Endothelial cell of umbilical vein (primary cell): ENCODE data around the gene ARHGAP10. TPM values are rescaled to one million over a fixed set of nuclear protein-coding genes. Genes with fewer than 3 reads are reported as not detected.

Experiments
- BruUV-seq: library from RNA; stranded (reverse); fragments of 400-500 nt; replicated peaks from 2 replicates; lab custom pipeline; 2021; lab: Mats Ljungman, UMichigan
- CTCF ChIA-PET: fragments of 300-600, 350-600 bp; sonication (Branson Sonifier 250); formaldehyde crosslinking; loops from one replicate; lab custom pipeline; 2021; ENCODE audit warnings: antibody characterized with exemption, inconsistent platforms; lab: Charles Lee
- POLR2A ChIA-PET: fragments of 300-600, 350-600 bp; sonication (Branson Sonifier 250); formaldehyde crosslinking; loops from one replicate; lab custom pipeline; 2021; ENCODE audit warnings: antibody characterized with exemption, inconsistent platforms; lab: Charles Lee
- DNase-seq: peaks from one replicate; pipeline ENCODE4 v3.0.0-alpha.2; 2011; ENCODE audit warnings: low read depth, low spot score
- FAIRE-seq: peaks from 2 replicates; lab custom pipeline; 2011; peaks lifted over from hg19 to GRCh38; lab: Jason Lieb, UNC
- H2AFZ ChIP-seq: 2 replicates; pipeline ENCODE4 v1.6.0; 2012; ENCODE audit warnings: low read depth, low read length, control low read depth, inconsistent platforms
- H3K27ac ChIP-seq: 2 replicates; pipeline ENCODE4 v1.5.1; 2011; ENCODE audit warnings: low read depth, mild to moderate bottlenecking, control low read depth, low read length, moderate library complexity; ENCODE audit not compliant: insufficient read depth
- H3K27me3 ChIP-seq, 2 experiments: 2 replicates each; pipeline versions ENCODE4 v1.6.0 to v1.6.1; 2011; ENCODE audit warnings: low read length in 2 of 2, mixed read lengths in 1 of 2; ENCODE audit not compliant: control insufficient read depth in 2 of 2, insufficient read depth in 2 of 2
- H3K36me3 ChIP-seq, 2 experiments: 2 replicates in 1 of 2; 3 replicates in 1 of 2; pipeline ENCODE4 v1.5.1; 2011; ENCODE audit warnings: low read length in 2 of 2, mild to moderate bottlenecking in 1 of 2, moderate library complexity in 1 of 2; ENCODE audit not compliant: control insufficient read depth in 2 of 2, insufficient read depth in 2 of 2; ENCODE audit errors: extremely low read depth in 1 of 2
- H3K4me1 ChIP-seq: 3 replicates; pipeline ENCODE4 v1.5.1; 2011; ENCODE audit warnings: mild to moderate bottlenecking, low read length; ENCODE audit not compliant: control insufficient read depth, insufficient read depth; ENCODE audit errors: extremely low read depth
- H3K4me2 ChIP-seq: 2 replicates; pipeline ENCODE4 v1.6.1; 2011; ENCODE audit warnings: low read length, control low read depth, mixed read lengths; ENCODE audit not compliant: insufficient read depth
- H3K4me3 ChIP-seq, 3 experiments: fragments of 200-600 bp in 1 of 3; sonication (generic), shearing (Covaris generic) in 1 of 3; replicated peaks in 1 of 3; 2 replicates each; pipeline ENCODE4 v1.5.1; 2011 to 2016; ENCODE audit warnings: control low read depth in 3 of 3, low read length in 3 of 3, mild to moderate bottlenecking in 2 of 3, inconsistent platforms in 1 of 3, low read depth in 1 of 3, moderate library complexity in 1 of 3; ENCODE audit not compliant: insufficient read depth in 1 of 3
- H3K79me2 ChIP-seq: 2 replicates; pipeline ENCODE4 v1.6.0; 2012; ENCODE audit warnings: low read length, inconsistent platforms; ENCODE audit not compliant: control insufficient read depth, insufficient read depth
- H3K9ac ChIP-seq: replicated peaks from 2 replicates; pipeline ENCODE3; 2011; ENCODE audit warnings: low read length, control low read depth; ENCODE audit not compliant: insufficient read depth; ENCODE audit errors: extremely low read depth
- H3K9me1 ChIP-seq: replicated peaks from 3 replicates; pipeline ENCODE4 v1.6.0; 2011; ENCODE audit warnings: mild to moderate bottlenecking, low read length; ENCODE audit not compliant: control insufficient read depth, insufficient read depth; ENCODE audit errors: extremely low read depth
- H3K9me3 ChIP-seq: replicated peaks from 2 replicates; pipeline ENCODE4 v1.5.1; 2012; ENCODE audit warnings: low read length, inconsistent platforms; ENCODE audit not compliant: control insufficient read depth, insufficient read depth
- H4K20me1 ChIP-seq: replicated peaks from 2 replicates; pipeline ENCODE3; 2011; ENCODE audit warnings: mild to moderate bottlenecking, low read length; ENCODE audit not compliant: control insufficient read depth, insufficient read depth; ENCODE audit errors: extremely low read depth
- EZH2 ChIP-seq: IDR thresholded peaks from 2 replicates; pipeline ENCODE4 v1.6.1; 2012; ENCODE audit warnings: borderline replicate concordance, low read depth, mild to moderate bottlenecking, moderate library complexity, low read length, inconsistent platforms; ENCODE audit not compliant: severe bottlenecking
- FOS ChIP-seq: IDR thresholded peaks from 2 replicates; pipeline ENCODE4 v1.6.1; 2011; ENCODE audit warnings: mild to moderate bottlenecking, low read length, moderate library complexity, borderline replicate concordance; ENCODE audit not compliant: insufficient read depth
- GATA2 ChIP-seq: IDR thresholded peaks from 2 replicates; pipeline ENCODE4 v1.7.0; 2011; ENCODE audit warnings: low read depth, mild to moderate bottlenecking, moderate library complexity, mixed read lengths, low read length; ENCODE audit not compliant: insufficient read length, insufficient read depth
- JUN ChIP-seq: IDR thresholded peaks from 2 replicates; pipeline ENCODE4 v1.6.1; 2011; ENCODE audit warnings: borderline replicate concordance, low read depth; ENCODE audit not compliant: insufficient read length, insufficient read depth
- MYC ChIP-seq: IDR thresholded peaks from one replicate; pipeline ENCODE4 v1.6.1; 2011; ENCODE audit warnings: mild to moderate bottlenecking, low read depth, low read length
- POLR2A ChIP-seq: IDR thresholded peaks from 2 replicates; pipeline ENCODE4 v1.6.1; 2012; ENCODE audit warnings: low read depth, mild to moderate bottlenecking, control low read depth, low read length
- POLR2AphosphoS5 ChIP-seq: IDR thresholded peaks from 2 replicates; pipeline ENCODE4 v1.6.1; 2012; ENCODE audit warnings: low read depth, mild to moderate bottlenecking, control low read depth, low read length, moderate library complexity; ENCODE audit not compliant: insufficient read depth
- dilution Hi-C: fragments of 300-500 bp; cut with MboI; formaldehyde crosslinking; loops from one replicate; pipeline ENCODE4 v1.15.0; 2019; ENCODE audit warnings: low sequenced_read_pairs; ENCODE audit not compliant: extremely low pct_ligation_motif_present
- intact Hi-C: fragments of 100-400 bp; cut with micrococcal nuclease; formaldehyde crosslinking; loops from one replicate; pipeline ENCODE4 v1.10.0; 2022
- polyA plus RNA-seq, 4 experiments: library from polyadenylated mRNA; depleted of rRNA in 3 of 4; stranded (reverse) in 3 of 4; unstranded in 1 of 4; fragments of >200 nt; gene quantifications; 2 replicates each; pipeline versions ENCODE4 v1.2.1 to v1.2.3, GENCODE V29; 2011 to 2012; ENCODE audit warnings: missing spikeins in 1 of 4
- total RNA-seq: library from RNA; stranded (reverse); gene quantifications from 2 replicates; pipeline ENCODE4 v1.2.3, GENCODE V29; 2021
- TF ChIP-seq, protein P1 (sequence below): IDR thresholded peaks from 2 replicates; pipeline ENCODE4 v1.6.1; 2011; ENCODE audit not compliant: insufficient read depth, insufficient read length
- TF ChIP-seq, protein P2 (sequence below), 2 donors: IDR thresholded peaks; 1 replicate in 1 of 2; 2 replicates in 1 of 2; pipeline ENCODE4 v1.5.1; 2011; ENCODE audit warnings: low read length in 2 of 2, mild to moderate bottlenecking in 2 of 2, moderate library complexity in 2 of 2, control low read depth in 1 of 2, inconsistent platforms in 1 of 2, low read depth in 1 of 2; ENCODE audit not compliant: insufficient read depth in 1 of 2; ENCODE audit errors: extremely low read depth in 1 of 2

The ARHGAP10 gene
- total and polyA plus RNA-seq, 2 donors (not counting 3 experiments of a cell fraction or from before 2014, with no cell fraction given), result 20.4 to 36.7 TPM

DNA sequence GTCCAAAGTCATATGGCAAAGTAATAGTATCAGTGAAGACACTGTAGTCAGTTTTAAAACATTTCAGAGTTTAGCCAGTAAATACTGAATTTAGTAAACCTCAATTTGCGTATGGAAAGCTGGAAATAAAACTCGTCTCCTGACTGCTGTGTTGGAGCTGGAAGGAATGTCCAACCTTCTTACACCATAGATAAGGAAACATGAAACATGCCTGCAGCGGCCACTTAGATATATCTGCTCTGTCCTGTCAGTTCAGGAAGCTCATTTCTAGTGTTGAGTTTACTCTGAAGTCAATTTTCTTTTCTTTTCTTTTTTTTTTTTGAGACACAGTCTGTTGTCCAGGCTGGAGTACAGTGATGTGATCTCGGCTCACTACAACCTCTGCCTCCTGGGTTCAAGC is 21.2 kb downstream of the ARHGAP10 start:
- no peak overlapping the region for H3K9ac ChIP-seq
- no peaks in the 10 kb centered on the region for H4K20me1 ChIP-seq
- H3K9me1 ChIP-seq, result no peaks in the 10 kb centered on the region
- BruUV-seq, result no TSS peak
- no peak overlapping the region for H3K4me3 ChIP-seq
- intact Hi-C loops (loop anchor here (2.0 kb wide), 1 partner anchor 20 kb away; the partner anchor contains the start of gene ARHGAP10), dilution Hi-C loops (no loop called here)
- DNase-seq (no peak), FAIRE-seq (no peak)
- H2AFZ ChIP-seq, result no peak overlapping the region
- H3K4me2 ChIP-seq, result no peak overlapping the region
- no peaks in the 10 kb centered on the region for H3K27me3 ChIP-seq
- H3K9me3 ChIP-seq, result no peaks in the 10 kb centered on the region
- H3K79me2 ChIP-seq, result peaks cover 51% of the 10 kb centered on the region
- TF ChIP-seq, protein P1, sequence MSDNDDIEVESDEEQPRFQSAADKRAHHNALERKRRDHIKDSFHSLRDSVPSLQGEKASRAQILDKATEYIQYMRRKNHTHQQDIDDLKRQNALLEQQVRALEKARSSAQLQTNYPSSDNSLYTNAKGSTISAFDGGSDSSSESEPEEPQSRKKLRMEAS, result no peak
- TF ChIP-seq FOS (no peak), POLR2AphosphoS5 (no peak), EZH2 (no peak), GATA2 (no peak), MYC (no peak), JUN (no peak), POLR2A (no peak)
- TF ChIP-seq, protein P2, sequence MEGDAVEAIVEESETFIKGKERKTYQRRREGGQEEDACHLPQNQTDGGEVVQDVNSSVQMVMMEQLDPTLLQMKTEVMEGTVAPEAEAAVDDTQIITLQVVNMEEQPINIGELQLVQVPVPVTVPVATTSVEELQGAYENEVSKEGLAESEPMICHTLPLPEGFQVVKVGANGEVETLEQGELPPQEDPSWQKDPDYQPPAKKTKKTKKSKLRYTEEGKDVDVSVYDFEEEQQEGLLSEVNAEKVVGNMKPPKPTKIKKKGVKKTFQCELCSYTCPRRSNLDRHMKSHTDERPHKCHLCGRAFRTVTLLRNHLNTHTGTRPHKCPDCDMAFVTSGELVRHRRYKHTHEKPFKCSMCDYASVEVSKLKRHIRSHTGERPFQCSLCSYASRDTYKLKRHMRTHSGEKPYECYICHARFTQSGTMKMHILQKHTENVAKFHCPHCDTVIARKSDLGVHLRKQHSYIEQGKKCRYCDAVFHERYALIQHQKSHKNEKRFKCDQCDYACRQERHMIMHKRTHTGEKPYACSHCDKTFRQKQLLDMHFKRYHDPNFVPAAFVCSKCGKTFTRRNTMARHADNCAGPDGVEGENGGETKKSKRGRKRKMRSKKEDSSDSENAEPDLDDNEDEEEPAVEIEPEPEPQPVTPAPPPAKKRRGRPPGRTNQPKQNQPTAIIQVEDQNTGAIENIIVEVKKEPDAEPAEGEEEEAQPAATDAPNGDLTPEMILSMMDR (IDR thresholded peaks at IDR 0.05; ENCODE audit: extremely low read depth in 1 of 2, insufficient read depth in 1 of 2, low read depth in 1 of 2, low read length in 2 of 2), result no peak
- peaks cover 11% of the 10 kb centered on the region for H3K4me1 ChIP-seq
- ChIA-PET POLR2A (interaction anchor here (0.7 kb wide), 1 partner anchor 13 kb away, joined by 3 read pairs; no protein-coding TSS in a partner anchor), CTCF (interaction anchor here (0.8 to 3.6 kb wide), 3 partner anchors 10 to 113 kb away, joined by 3 to 24 read pairs (median 9); no protein-coding TSS in a partner anchor)
- H3K27ac ChIP-seq, result no peak overlapping the region
- H3K36me3 ChIP-seq, result no peaks in the 10 kb centered on the region
